ENCODE data around the gene FBXL5.

Gene FBXL5

DNA sequence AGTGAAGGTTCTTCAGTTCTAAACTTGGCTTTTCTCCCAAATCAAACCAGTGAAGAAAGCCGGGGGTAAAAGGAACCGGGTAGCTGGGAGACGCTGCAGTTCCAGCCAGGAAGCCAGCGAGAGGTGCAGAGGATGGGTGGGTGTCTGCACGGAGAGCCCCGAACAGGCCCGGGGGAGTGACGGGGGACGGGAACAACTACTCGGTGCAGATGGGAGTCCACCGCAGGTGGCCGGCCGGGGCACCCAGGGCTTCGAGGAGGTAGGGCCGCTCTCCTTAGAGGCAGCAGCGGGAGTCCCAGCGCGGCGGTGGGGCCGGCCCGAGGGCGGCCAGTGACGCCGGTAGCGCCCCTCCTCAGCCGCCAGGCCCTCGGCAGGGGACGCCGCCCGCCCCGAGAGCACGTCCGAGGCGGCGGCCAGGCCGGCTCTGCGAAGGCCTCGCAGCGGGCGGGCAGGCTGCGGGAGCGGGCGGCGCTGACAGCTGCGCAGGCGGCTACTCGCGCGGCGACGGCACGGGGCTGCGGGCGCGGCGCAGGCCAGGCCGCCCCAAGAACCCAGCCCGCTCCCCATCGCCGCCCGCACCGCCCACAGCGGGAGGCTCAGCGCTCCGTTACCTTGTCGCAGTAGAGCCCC, 449 bp downstream of the FBXL5 start:
- ChIA-PET POLR2A (no interaction called here), CTCF (interaction anchor here (0.8 to 2.8 kb wide), 5 partner anchors 9 to 22 kb away, joined by 3 to 10 read pairs (median 6); no protein-coding TSS in a partner anchor)
- peak; percentile 60 for DNase-seq (ENCODE audit: extremely low spot score)
- TF ChIP-seq, protein P1, sequence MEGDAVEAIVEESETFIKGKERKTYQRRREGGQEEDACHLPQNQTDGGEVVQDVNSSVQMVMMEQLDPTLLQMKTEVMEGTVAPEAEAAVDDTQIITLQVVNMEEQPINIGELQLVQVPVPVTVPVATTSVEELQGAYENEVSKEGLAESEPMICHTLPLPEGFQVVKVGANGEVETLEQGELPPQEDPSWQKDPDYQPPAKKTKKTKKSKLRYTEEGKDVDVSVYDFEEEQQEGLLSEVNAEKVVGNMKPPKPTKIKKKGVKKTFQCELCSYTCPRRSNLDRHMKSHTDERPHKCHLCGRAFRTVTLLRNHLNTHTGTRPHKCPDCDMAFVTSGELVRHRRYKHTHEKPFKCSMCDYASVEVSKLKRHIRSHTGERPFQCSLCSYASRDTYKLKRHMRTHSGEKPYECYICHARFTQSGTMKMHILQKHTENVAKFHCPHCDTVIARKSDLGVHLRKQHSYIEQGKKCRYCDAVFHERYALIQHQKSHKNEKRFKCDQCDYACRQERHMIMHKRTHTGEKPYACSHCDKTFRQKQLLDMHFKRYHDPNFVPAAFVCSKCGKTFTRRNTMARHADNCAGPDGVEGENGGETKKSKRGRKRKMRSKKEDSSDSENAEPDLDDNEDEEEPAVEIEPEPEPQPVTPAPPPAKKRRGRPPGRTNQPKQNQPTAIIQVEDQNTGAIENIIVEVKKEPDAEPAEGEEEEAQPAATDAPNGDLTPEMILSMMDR (IDR thresholded peaks at IDR 0.05; ENCODE audit: control extremely low read depth, extremely low read depth, low read depth, missing control alignments): no peak

DNA sequence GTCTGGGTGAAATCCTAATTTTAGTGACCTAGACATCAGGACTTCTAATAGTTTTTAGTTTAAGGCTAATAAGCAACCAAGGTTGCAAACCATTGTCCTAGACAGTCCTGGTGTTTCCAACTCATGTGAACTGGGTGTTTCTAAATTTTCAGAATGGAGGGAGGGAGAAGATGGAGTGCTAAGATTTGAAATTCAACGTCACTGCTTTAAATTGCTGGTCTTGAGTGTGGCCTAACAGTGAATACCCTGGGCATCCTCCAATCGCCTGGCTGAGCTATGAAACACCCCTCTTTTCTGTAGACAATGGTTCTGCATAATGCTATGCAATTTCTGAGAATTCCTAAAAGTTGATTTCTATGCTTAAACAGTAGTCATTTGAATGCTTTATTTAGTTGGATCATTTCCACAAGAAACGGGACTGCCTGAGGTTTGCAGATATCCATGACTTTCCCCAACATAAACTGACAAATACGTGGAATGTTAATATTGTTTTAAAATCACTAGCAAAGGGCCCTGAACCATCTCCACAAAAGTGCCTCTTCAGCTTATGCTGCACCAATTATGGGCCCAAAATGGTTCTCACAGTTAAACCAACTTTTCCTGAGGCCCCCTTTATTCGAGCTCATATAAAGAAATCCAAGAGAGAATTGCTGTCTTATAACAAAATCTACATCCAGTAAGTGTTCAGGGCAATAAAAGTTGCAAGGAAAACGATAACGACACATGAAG, 1.1 kb downstream of the FBXL5 start:
- ChIA-PET CTCF (interaction anchor here (0.8 to 2.7 kb wide), 4 partner anchors 10 to 22 kb away, joined by 3 to 10 read pairs (median 4); no protein-coding TSS in a partner anchor), POLR2A (no interaction called here)
- peak; percentile 31 for DNase-seq (ENCODE audit: extremely low spot score)
- TF ChIP-seq, protein P1 (IDR thresholded peaks at IDR 0.05; ENCODE audit: control extremely low read depth, extremely low read depth, low read depth, missing control alignments): no peak

DNA sequence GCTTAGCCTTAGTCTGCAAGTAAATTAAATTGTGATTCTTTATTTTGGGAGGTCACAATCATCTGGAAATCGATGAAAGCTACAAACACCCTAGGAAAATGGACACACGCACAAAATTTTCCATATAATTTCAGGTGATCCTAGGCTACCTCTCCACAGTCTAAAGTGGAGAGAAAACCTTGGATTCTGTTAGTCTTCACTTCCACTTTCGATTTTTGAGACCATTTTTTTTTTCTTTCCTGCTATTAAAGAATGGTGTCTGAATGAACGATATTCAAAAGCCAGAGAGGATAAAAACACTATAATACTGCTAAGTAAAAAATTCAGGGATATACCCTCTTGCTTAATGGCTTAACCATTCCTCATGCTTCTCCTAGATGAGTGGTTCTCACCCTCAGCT, 1.7 kb downstream of the FBXL5 start:
- CTCF ChIA-PET: interaction anchor here (0.8 to 2.7 kb wide), 3 partner anchors 16 to 23 kb away, joined by 3 to 10 read pairs (median 3); no protein-coding TSS in a partner anchor
- no peak for DNase-seq (ENCODE audit: extremely low spot score)
- TF ChIP-seq, protein P1 (IDR thresholded peaks at IDR 0.05; ENCODE audit: control extremely low read depth, extremely low read depth, low read depth, missing control alignments): no peak
- POLR2A ChIA-PET: no interaction called here

DNA sequence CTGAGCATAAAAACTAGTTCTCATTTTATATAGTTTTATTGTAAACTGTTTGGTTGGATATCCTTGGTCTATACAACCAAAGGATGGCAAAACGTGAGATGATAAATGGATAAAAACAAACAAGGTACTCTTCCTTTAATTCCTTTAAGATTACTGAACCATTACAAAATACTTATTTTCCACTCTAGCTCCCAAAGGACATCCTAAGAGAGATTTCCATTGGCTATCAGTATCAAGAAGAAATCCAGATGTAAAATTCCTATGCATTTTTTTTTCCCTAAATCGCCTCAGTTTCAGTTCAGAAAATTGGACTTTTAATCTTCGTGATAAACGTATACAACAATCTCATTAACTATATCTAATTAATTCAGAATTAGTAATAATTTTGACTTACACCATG, 2.3 kb downstream of the FBXL5 start:
- CTCF ChIA-PET: interaction anchor here (0.9 to 2.7 kb wide), 2 partner anchors 15 to 24 kb away, joined by 3 to 10 read pairs; no protein-coding TSS in a partner anchor
- TF ChIP-seq, protein P1 (IDR thresholded peaks at IDR 0.05; ENCODE audit: control extremely low read depth, extremely low read depth, low read depth, missing control alignments): no peak

DNA sequence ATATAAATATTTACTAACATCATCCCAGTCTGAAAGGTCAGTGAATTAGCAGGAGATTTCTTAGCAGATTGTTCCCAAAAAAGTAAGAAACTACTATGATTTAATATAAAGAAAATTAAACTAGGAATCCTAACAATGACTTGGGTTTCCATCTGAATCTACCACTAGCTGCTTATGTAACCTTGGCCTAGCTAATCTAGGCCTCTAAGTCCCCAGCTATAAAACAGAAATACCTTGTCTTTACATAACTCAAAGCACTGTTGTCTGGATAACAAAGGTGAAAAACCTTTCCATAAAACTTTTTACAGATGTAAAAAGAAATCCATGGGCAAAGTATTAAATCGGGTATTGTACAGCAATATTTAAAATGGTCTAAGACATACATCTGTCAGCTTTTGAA, 3.0 kb downstream of the FBXL5 start:
- no peak for DNase-seq (ENCODE audit: extremely low spot score)
- TF ChIP-seq, protein P1 (IDR thresholded peaks at IDR 0.05; ENCODE audit: control extremely low read depth, extremely low read depth, low read depth, missing control alignments): no peak
- POLR2A ChIA-PET: no interaction called here
- CTCF ChIA-PET: interaction anchor here (2.0 to 2.7 kb wide), 2 partner anchors 24 to 173 kb away, joined by 9 to 10 read pairs; no protein-coding TSS in a partner anchor

More for the DNA sequence above, 2.3 kb downstream of the FBXL5 start:
- POLR2A ChIA-PET: no interaction called here
- no peak for DNase-seq (ENCODE audit: extremely low spot score)

DNA sequence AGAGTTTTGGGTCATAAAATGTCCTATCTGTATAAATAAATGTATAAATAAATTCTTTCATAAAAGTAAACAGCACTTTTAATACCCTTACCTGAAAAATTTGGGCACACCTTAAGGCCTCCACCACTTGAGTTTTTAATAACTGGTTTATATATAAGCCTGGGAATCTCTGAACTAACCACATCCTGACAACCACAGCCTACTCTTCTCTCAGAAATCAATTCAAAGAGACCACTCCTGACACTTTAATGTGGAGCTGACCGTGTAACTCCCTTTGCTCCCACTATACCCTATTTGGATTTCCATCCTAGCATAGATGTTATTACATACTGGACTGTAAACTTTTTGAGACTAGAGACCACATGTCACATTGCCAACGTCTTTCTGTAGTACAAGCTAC, 3.5 kb downstream of the FBXL5 start:
- ChIA-PET CTCF (interaction anchor here (0.6 to 2.7 kb wide), 8 partner anchors 10 to 417 kb away, joined by 3 to 16 read pairs (median 6); no protein-coding TSS in a partner anchor), POLR2A (no interaction called here)
- TF ChIP-seq, protein P1 (IDR thresholded peaks at IDR 0.05; ENCODE audit: control extremely low read depth, extremely low read depth, low read depth, missing control alignments): no peak
- no peak for DNase-seq (ENCODE audit: extremely low spot score)

Measured in GM10248 (cell line).